OCI-LY7 (cell line): ENCODE data around the gene SARDH. TPM values are rescaled to one million over a fixed set of nuclear protein-coding genes. Genes with fewer than 3 reads are reported as not detected.

Experiments
- BruUV-seq: library from RNA; stranded (reverse); fragments of 400-500 nt; replicated peaks from 2 replicates; lab custom pipeline; 2021; lab: Mats Ljungman, UMichigan
- CTCF ChIA-PET: fragments of 300-600 bp; sonication (Branson Sonifier 250); formaldehyde crosslinking; loops from one replicate; lab custom pipeline; 2022; ENCODE audit warnings: antibody characterized with exemption; ENCODE audit not compliant: unreplicated experiment; lab: Charles Lee
- POLR2A ChIA-PET: fragments of 300-600 bp; sonication (Branson Sonifier 250); formaldehyde crosslinking; loops from one replicate; lab custom pipeline; 2022; ENCODE audit warnings: antibody characterized with exemption; lab: Charles Lee
- DNase-seq: peaks from one replicate; pipeline ENCODE4 v3.0.0-alpha.2; 2015; ENCODE audit warnings: low spot score
- H2AFZ ChIP-seq: fragments of 200-600 bp; sonication (generic), shearing (Covaris generic); 2 replicates; pipeline ENCODE4 v1.6.1; 2014; ENCODE audit warnings: mild to moderate bottlenecking, antibody characterized with exemption, low read length, moderate library complexity
- H3K27ac ChIP-seq: fragments of 200-600 bp; sonication (generic); 2 replicates; pipeline ENCODE4 v1.5.1; 2014; ENCODE audit warnings: mixed run types, low read depth, mild to moderate bottlenecking, moderate library complexity, low read length, inconsistent platforms; ENCODE audit not compliant: poor library complexity, severe bottlenecking
- H3K36me3 ChIP-seq: fragments of 200-600 bp; sonication (generic); 2 replicates; pipeline ENCODE4 v1.6.1; 2014; ENCODE audit warnings: mild to moderate bottlenecking, antibody characterized with exemption, low read length, moderate library complexity, mixed read lengths; ENCODE audit not compliant: insufficient read depth
- H3K4me1 ChIP-seq: fragments of 200-600 bp; sonication (generic); 2 replicates; pipeline ENCODE4 v1.5.1; 2014; ENCODE audit warnings: mild to moderate bottlenecking, low read length; ENCODE audit not compliant: insufficient read depth, poor library complexity, severe bottlenecking
- H3K4me2 ChIP-seq: fragments of 200-600 bp; sonication (generic); 2 replicates; pipeline ENCODE4 v1.6.1; 2014; ENCODE audit warnings: mild to moderate bottlenecking, low read length
- H3K4me3 ChIP-seq: fragments of 200-600 bp; sonication (generic); 2 replicates; pipeline ENCODE4 v1.5.1; 2014; ENCODE audit warnings: mild to moderate bottlenecking, low read depth, low read length; ENCODE audit not compliant: poor library complexity, severe bottlenecking
- H3K79me2 ChIP-seq: fragments of 200-600 bp; sonication (generic); 2 replicates; pipeline ENCODE4 v1.6.1; 2016; ENCODE audit warnings: low read depth, mild to moderate bottlenecking, low read length, moderate library complexity, mixed read lengths; ENCODE audit not compliant: insufficient read depth
- H3K9me2 ChIP-seq: fragments of 200-600 bp; sonication (generic); 2 replicates; pipeline ENCODE4 v1.6.1; 2016; ENCODE audit warnings: mild to moderate bottlenecking, low read length, mixed read lengths; ENCODE audit not compliant: insufficient read depth
- H3K9me3 ChIP-seq: fragments of 200-600 bp; sonication (generic); 2 replicates; pipeline ENCODE4 v1.6.1; 2014; ENCODE audit warnings: mild to moderate bottlenecking, mixed run types, low read length, mixed read lengths
- H4K20me1 ChIP-seq: fragments of 200-600 bp; sonication (generic); 2 replicates; pipeline ENCODE4 v1.6.1; 2014; ENCODE audit warnings: mild to moderate bottlenecking, antibody characterized with exemption, low read length, moderate library complexity, mixed read lengths; ENCODE audit not compliant: insufficient read depth
- CTCF ChIP-seq: fragments of 200-600 bp; sonication (generic); conservative IDR thresholded peaks from 2 replicates; pipeline ENCODE4 v1.5.1; 2014; ENCODE audit warnings: mild to moderate bottlenecking, antibody characterized with exemption, low read length, moderate library complexity, mixed read lengths
- EZH2phosphoT487 ChIP-seq: fragments of 200-600 bp; sonication (generic); IDR thresholded peaks from 2 replicates; pipeline ENCODE4 v1.6.1; 2018; ENCODE audit warnings: low read depth, borderline replicate concordance, mild to moderate bottlenecking, mixed run types, antibody characterized with exemption, low read length, moderate library complexity, mixed read lengths
- intact Hi-C: fragments of 100-400 bp; cut with micrococcal nuclease; formaldehyde crosslinking; loops from one replicate; pipeline ENCODE4 v1.10.0; 2022; ENCODE audit not compliant: unreplicated experiment
- total RNA-seq, 2 experiments: library from RNA; depleted of rRNA in 1 of 2; stranded (reverse); fragments of >200 nt in 1 of 2; shearing (Covaris generic) in 1 of 2; gene quantifications; 2 replicates each; pipeline ENCODE4 v1.2.3, GENCODE V29; 2014 to 2022

SARDH gene
- total RNA-seq, 2 experiments from 2014 or later, result 42.8 to 60.8 TPM

DNA sequence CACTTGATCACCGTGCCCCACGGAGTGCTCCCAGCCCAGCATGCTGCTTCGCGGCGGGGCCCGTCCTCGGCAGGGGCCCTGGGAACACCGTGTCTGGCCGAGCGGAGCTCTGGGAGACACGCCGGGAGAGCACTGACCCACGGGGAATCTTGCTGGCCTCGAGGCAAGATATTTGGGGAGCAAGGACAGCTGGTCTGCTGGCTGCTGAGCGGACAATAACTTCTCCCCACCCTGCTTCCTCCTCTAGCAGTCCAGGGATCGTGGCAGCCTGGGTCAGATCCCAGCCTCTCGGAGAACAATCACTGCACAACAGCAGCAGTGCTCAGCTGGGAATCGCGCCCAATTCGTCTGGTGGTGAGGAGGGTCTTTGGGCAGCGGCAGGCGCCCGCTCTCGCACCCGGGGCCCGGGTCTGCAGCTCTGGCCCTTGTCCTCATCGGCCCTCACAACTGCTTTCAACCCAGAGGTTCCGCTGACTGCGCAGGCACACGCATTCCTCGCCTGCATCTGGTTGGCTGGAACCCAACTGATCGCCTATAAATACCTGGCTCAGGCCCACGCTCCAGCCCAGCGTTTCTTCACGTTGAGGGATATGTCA lies 58.6 kb downstream of the SARDH start:
- Histone ChIP-seq H3K9me3 (no peaks in the 10 kb centered on the region), H4K20me1 (no peaks in the 10 kb centered on the region), H3K4me1 (peaks cover 19% of the 10 kb centered on the region), H3K79me2 (no peaks in the 10 kb centered on the region), H3K36me3 (peaks cover 38% of the 10 kb centered on the region), H3K9me2 (no peaks in the 10 kb centered on the region), H2AFZ (no peak overlapping the region), H3K4me3 (no peak overlapping the region), H3K27ac (no peak overlapping the region), H3K4me2 (no peak overlapping the region)
- DNase-seq, result no peak
- POLR2A ChIA-PET, result no interaction called here
- TF ChIP-seq CTCF (no peak), EZH2phosphoT487 (no peak)
- intact Hi-C loops, result no loop called here
- CTCF ChIA-PET, result interaction anchor here (0.6 kb wide), 1 partner anchor 16 kb away, joined by 3 read pairs; no protein-coding TSS in a partner anchor
- BruUV-seq, result no TSS peak

- POLR2A ChIA-PET, result no interaction called here
- Histone ChIP-seq H3K4me3 (no peak overlapping the region), H3K27ac (no peak overlapping the region), H3K9me2 (no peaks in the 10 kb centered on the region), H4K20me1 (no peaks in the 10 kb centered on the region), H3K9me3 (no peaks in the 10 kb centered on the region), H3K4me1 (peaks cover 14% of the 10 kb centered on the region), H2AFZ (no peak overlapping the region), H3K79me2 (no peaks in the 10 kb centered on the region), H3K4me2 (no peak overlapping the region), H3K36me3 (peaks cover 38% of the 10 kb centered on the region; the same call in 1 of the 2 replicates)
- CTCF ChIA-PET, result no interaction called here
- intact Hi-C loops, result no loop called here
- TF ChIP-seq CTCF (no peak), EZH2phosphoT487 (no peak)
- BruUV-seq, result no TSS peak
- DNase-seq, result no peak
These were observed 59.1 kb downstream of the SARDH start for GRCh38 chr9:133679056-133679455.

DNA sequence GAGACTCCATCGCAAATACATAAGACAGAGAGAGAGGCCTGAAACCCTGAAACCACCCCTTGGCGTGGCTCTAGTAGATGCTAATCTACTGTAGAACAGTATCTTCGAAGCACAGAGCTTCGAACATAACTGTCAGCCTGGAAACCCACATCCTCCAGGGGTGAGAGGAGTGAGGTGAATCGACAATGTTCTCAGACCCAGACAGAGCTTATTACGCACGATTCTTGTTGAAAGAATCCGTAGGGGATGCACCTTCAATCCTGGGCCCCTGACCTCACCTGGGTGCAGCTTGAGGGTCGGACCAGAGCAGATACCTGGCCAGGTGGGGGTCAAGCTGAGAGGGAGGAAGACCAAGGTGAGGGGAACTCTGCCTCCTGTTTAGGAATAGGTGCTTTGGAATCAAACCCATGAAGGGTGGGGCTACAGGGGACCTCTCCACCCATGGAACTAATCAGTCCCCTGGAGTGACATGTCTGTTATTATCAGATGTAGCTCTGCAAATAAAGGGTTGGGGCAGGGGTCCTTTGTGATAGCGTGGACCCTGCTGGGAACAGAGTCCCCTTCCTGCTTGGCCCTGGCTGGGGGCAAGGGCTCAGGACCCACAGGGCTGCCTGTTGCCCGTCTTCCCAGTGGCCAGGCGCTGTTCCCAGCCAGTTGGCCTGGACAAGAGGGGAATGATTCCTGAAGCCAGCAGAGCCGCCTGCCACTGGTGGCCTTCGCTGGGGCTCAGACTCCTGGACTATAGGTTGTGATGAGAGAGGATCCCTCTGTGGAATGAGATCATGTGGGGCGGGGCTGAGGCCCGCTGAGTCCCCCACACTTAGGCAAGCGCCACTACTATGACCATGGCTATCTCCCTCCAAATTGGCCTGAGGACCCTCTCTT lies 60.8 kb downstream of the SARDH start:
- DNase-seq, result no peak

More for the DNA sequence above, 60.8 kb downstream of the SARDH start:
- no peaks in the 10 kb centered on the region for H3K4me1 ChIP-seq
- H3K4me2 ChIP-seq, result no peak overlapping the region
- no peaks in the 10 kb centered on the region for H3K79me2 ChIP-seq
- no peak overlapping the region for H2AFZ ChIP-seq
- H3K4me3 ChIP-seq, result no peak overlapping the region
- H3K9me2 ChIP-seq, result no peaks in the 10 kb centered on the region
- ChIA-PET POLR2A (no interaction called here), CTCF (no interaction called here)
- H4K20me1 ChIP-seq, result no peaks in the 10 kb centered on the region
- no TSS peak for BruUV-seq
- intact Hi-C loops, result no loop called here
- no peak overlapping the region for H3K27ac ChIP-seq
- TF ChIP-seq CTCF, result no peak
- no peak for TF ChIP-seq EZH2phosphoT487
- H3K36me3 ChIP-seq, result peaks cover 41% of the 10 kb centered on the region
- no peaks in the 10 kb centered on the region for H3K9me3 ChIP-seq
